GM23338 (cell line): Measurements from ENCODE around the gene MAP4. TPM values are rescaled to one million over a fixed set of nuclear protein-coding genes. Genes with fewer than 3 reads are reported as not detected.

Experiments used
- ATAC-seq: fragments of 200-7000 bp; cut with Tn5 transposase; 3 replicates; pipeline ENCODE4 v1.9.1; 2020
- DNase-seq: peaks from one replicate; pipeline ENCODE4 v3.0.0-alpha.2; 2015; ENCODE audit warnings: low spot score
- H2AFZ ChIP-seq: fragments of 200-600 bp; sonication (generic); 2 replicates; pipeline ENCODE4 v1.8.0; 2016; ENCODE audit warnings: antibody characterized with exemption, mild to moderate bottlenecking, moderate library complexity
- H3F3A ChIP-seq: fragments of 200-600 bp; sonication (generic); replicated peaks from 2 replicates; pipeline ENCODE4 v1.8.0; 2017; ENCODE audit warnings: antibody characterized with exemption, mixed run types, low read depth
- H3K27ac ChIP-seq: fragments of 200-600 bp; sonication (generic); 2 replicates; pipeline ENCODE4 v1.6.1; 2016; ENCODE audit warnings: low read depth
- H3K27me3 ChIP-seq: fragments of 200-600 bp; sonication (generic); 2 replicates; pipeline ENCODE4 v1.8.0; 2016; ENCODE audit warnings: mild to moderate bottlenecking, mixed run types, moderate library complexity; ENCODE audit not compliant: insufficient read depth
- H3K36me3 ChIP-seq: fragments of 200-600 bp; sonication (generic); 2 replicates; pipeline ENCODE4 v1.8.0; 2016; ENCODE audit warnings: mild to moderate bottlenecking; ENCODE audit not compliant: insufficient read depth
- H3K4me1 ChIP-seq: fragments of 200-600 bp; sonication (generic); 2 replicates; pipeline ENCODE4 v1.8.0; 2016; ENCODE audit warnings: mild to moderate bottlenecking, moderate library complexity; ENCODE audit not compliant: insufficient read depth
- H3K4me2 ChIP-seq: fragments of 200-600 bp; sonication (generic); 2 replicates; pipeline ENCODE4 v1.7.1; 2017; ENCODE audit warnings: mixed run types
- H3K4me3 ChIP-seq: fragments of 200-600 bp; sonication (generic); 2 replicates; pipeline ENCODE4 v1.6.1; 2016; ENCODE audit warnings: mixed run types
- H3K79me2 ChIP-seq: fragments of 200-600 bp; sonication (generic); replicated peaks from 2 replicates; pipeline ENCODE4 v1.8.0; 2017; ENCODE audit warnings: mild to moderate bottlenecking; ENCODE audit not compliant: insufficient read depth
- H3K9me2 ChIP-seq: fragments of 200-600 bp; sonication (generic); 2 replicates; pipeline ENCODE4 v1.8.0; 2017; ENCODE audit not compliant: insufficient read depth
- H4K20me1 ChIP-seq: fragments of 200-600 bp; sonication (generic); replicated peaks from 2 replicates; pipeline ENCODE4 v1.8.0; 2017; ENCODE audit warnings: mild to moderate bottlenecking; ENCODE audit not compliant: insufficient read depth
- H3K27ac Mint-ChIP-seq: 2 replicates; pipeline ENCODE4 v1.8.0; 2020; ENCODE audit warnings: inconsistent platforms, mild to moderate bottlenecking, moderate library complexity, mixed read lengths
- H3K27me3 Mint-ChIP-seq: 3 replicates; pipeline ENCODE4 v1.8.0; 2022; ENCODE audit warnings: low read depth, mild to moderate bottlenecking, moderate library complexity, mixed read lengths, inconsistent platforms; ENCODE audit not compliant: insufficient read depth, poor library complexity
- H3K36me3 Mint-ChIP-seq: 3 replicates; pipeline ENCODE4 v1.8.0; 2021; ENCODE audit warnings: low read depth, mild to moderate bottlenecking, inconsistent platforms, moderate library complexity, mixed read lengths
- H3K4me1 Mint-ChIP-seq: 3 replicates; pipeline ENCODE4 v1.8.0; 2020; ENCODE audit warnings: mild to moderate bottlenecking, inconsistent platforms, mixed read lengths
- H3K4me3 Mint-ChIP-seq: 3 replicates; pipeline ENCODE4 v1.8.0; 2021; ENCODE audit warnings: moderate library complexity, mild to moderate bottlenecking, inconsistent platforms, mixed read lengths
- H3K9me3 Mint-ChIP-seq: 3 replicates; pipeline ENCODE4 v1.8.0; 2020; ENCODE audit warnings: moderate library complexity, mild to moderate bottlenecking, inconsistent platforms, mixed read lengths
- CREB1 ChIP-seq: fragments of 250-450 bp; sonication (Bioruptor Pico); IDR thresholded peaks from 2 replicates; pipeline ENCODE4 v1.5.0; 2020; ENCODE audit warnings: low read depth, mild to moderate bottlenecking, moderate library complexity
- EZH2 ChIP-seq: fragments of 200-600 bp; sonication (generic); IDR thresholded peaks from one replicate; pipeline ENCODE4 v1.8.0; 2017; ENCODE audit warnings: antibody characterized with exemption, mild to moderate bottlenecking, low read depth; ENCODE audit not compliant: unreplicated experiment
- EZH2phosphoT487 ChIP-seq: fragments of 200-600 bp; sonication (generic); IDR thresholded peaks from one replicate; pipeline ENCODE4 v1.8.1; 2018; ENCODE audit warnings: antibody characterized with exemption; ENCODE audit not compliant: unreplicated experiment
- JUNB ChIP-seq: IDR thresholded peaks from one replicate; pipeline ENCODE4 v1.6.1; 2016; ENCODE audit warnings: antibody characterized with exemption; ENCODE audit not compliant: unreplicated experiment
- NANOG ChIP-seq: IDR thresholded peaks from 2 replicates; pipeline ENCODE4 v1.6.1; 2016; ENCODE audit warnings: antibody characterized with exemption, borderline replicate concordance
- POLR2AphosphoS5 ChIP-seq: IDR thresholded peaks from 2 replicates; pipeline ENCODE4 v1.6.1; 2016; ENCODE audit warnings: antibody characterized with exemption, low read depth
- REST ChIP-seq: IDR thresholded peaks from one replicate; pipeline ENCODE4 v1.6.1; 2018; ENCODE audit warnings: antibody characterized with exemption; ENCODE audit not compliant: unreplicated experiment
- STAT1 ChIP-seq: IDR thresholded peaks from one replicate; pipeline ENCODE4 v1.6.1; 2016; ENCODE audit warnings: antibody characterized with exemption; ENCODE audit not compliant: unreplicated experiment
- ZNF114 ChIP-seq: fragments of 250-450 bp; sonication (Bioruptor Pico); IDR thresholded peaks from 2 replicates; pipeline ENCODE4 v1.5.0; 2020; ENCODE audit warnings: mild to moderate bottlenecking, moderate library complexity
- ZNF331 ChIP-seq: fragments of 250-450 bp; sonication (Bioruptor Pico); IDR thresholded peaks from 2 replicates; pipeline ENCODE4 v1.5.0; 2020; ENCODE audit warnings: low read depth, mild to moderate bottlenecking, moderate library complexity
- ZNF462 ChIP-seq: fragments of 250-450 bp; sonication (Bioruptor Pico); IDR thresholded peaks from 2 replicates; pipeline ENCODE4 v1.5.0; 2020; ENCODE audit warnings: mild to moderate bottlenecking, moderate library complexity
- polyA plus RNA-seq: library from polyadenylated mRNA; unstranded; fragments of >200 nt; fragmentation: Nextera tagmentation; extraction: Ambion mirVana; gene quantifications from 2 replicates; pipeline ENCODE4 v1.2.1, GENCODE V29; 2016
- total RNA-seq: library from RNA; depleted of rRNA; stranded (reverse); fragments of >200 nt; shearing (Covaris generic); gene quantifications from 2 replicates; pipeline ENCODE4 v1.2.3, GENCODE V29; 2014
- TF ChIP-seq, protein P1 (sequence below), 2 experiments: fragments of 200-600 bp in 1 of 2; sonication (generic) in 1 of 2; conservative IDR thresholded peaks; 2 replicates each; pipeline versions ENCODE4 v1.5.1 to v1.6.1; 2016 to 2017; ENCODE audit warnings: antibody characterized with exemption in 2 of 2, low read depth in 2 of 2, mild to moderate bottlenecking in 2 of 2, moderate library complexity in 1 of 2
- TF ChIP-seq, protein P2 (sequence below): IDR thresholded peaks from 2 replicates; pipeline ENCODE4 v1.6.1; 2016; ENCODE audit warnings: antibody characterized with exemption

Gene MAP4
- total and polyA plus RNA-seq, 2 experiments from 2014 or later, result 103 to 113 TPM

DNA sequence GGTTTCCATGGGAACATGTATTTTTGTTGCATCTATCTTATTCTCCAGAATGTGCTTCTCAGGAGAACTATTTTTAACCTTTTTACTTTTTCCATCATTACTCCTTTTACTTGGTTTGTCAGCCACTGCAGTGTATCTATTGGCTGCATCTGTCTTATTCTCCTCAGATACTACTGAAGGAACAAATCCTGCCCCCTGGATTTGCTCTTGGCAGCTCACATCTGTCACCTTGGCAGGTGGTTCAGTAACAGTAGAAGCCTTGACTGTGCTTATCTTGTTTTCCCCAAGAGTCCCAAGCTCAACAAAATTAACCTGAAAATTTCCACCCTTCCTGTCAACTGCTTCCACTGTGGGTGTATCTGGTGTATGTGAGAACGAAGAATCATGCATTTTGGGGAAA, 106.0 kb downstream of the MAP4 start (continued):
- no peak for TF ChIP-seq STAT1
- TF ChIP-seq POLR2AphosphoS5, result no peak

DNA sequence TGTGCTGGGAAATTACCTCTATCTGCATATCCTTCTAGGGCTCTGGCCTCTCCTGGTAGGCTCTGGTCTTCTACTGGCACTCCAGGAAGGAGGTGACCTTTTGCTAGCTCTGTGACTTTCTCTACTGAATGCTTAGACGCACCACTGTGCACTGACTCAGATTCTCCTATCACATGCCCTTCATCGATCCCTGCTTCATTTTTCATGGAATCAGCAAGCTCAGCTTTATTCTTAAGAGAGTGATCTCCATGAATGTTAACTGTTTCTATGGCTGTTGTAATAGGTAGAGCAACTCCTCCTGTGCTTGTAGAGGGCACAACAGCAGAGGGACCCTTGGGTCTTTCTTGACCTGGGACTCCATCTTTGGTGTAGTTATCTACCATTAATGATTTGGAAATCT, 106.6 kb downstream of the MAP4 start:
- Histone ChIP-seq H3K4me3 (no peak overlapping the region), H3K27ac (no peak overlapping the region), H3K27me3 (no peaks in the 10 kb centered on the region), H3F3A (no peaks in the 10 kb centered on the region), H3K9me2 (no peaks in the 10 kb centered on the region), H3K4me1 (no peaks in the 10 kb centered on the region), H3K79me2 (no peaks in the 10 kb centered on the region), H4K20me1 (no peaks in the 10 kb centered on the region; the same call in 1 of the 2 replicates), H2AFZ (no peak overlapping the region), H3K4me2 (no peak overlapping the region), H3K36me3 (peaks cover 8% of the 10 kb centered on the region; the same call in 1 of the 2 replicates)
- peaks cover 23% of the 10 kb centered on the region for H3K36me3 Mint-ChIP-seq
- H3K27me3 Mint-ChIP-seq, result peaks cover 4% of the 10 kb centered on the region
- H3K27ac Mint-ChIP-seq, result no peak overlapping the region
- ATAC-seq (peak; percentile 47; the same call in 2 of the 3 replicates), DNase-seq (no peak)
- peaks cover 16% of the 10 kb centered on the region; the same call in 2 of the 3 replicates for H3K4me1 Mint-ChIP-seq
- TF ChIP-seq JUNB, result no peak
- no peak for TF ChIP-seq EZH2phosphoT487
- TF ChIP-seq POLR2AphosphoS5, result no peak
- TF ChIP-seq ZNF331 (CRISPR knock-in tag), result no peak
- no peak for TF ChIP-seq REST
- TF ChIP-seq ZNF114 (CRISPR knock-in tag), result no peak
- no peak for TF ChIP-seq EZH2
- TF ChIP-seq, protein P1, sequence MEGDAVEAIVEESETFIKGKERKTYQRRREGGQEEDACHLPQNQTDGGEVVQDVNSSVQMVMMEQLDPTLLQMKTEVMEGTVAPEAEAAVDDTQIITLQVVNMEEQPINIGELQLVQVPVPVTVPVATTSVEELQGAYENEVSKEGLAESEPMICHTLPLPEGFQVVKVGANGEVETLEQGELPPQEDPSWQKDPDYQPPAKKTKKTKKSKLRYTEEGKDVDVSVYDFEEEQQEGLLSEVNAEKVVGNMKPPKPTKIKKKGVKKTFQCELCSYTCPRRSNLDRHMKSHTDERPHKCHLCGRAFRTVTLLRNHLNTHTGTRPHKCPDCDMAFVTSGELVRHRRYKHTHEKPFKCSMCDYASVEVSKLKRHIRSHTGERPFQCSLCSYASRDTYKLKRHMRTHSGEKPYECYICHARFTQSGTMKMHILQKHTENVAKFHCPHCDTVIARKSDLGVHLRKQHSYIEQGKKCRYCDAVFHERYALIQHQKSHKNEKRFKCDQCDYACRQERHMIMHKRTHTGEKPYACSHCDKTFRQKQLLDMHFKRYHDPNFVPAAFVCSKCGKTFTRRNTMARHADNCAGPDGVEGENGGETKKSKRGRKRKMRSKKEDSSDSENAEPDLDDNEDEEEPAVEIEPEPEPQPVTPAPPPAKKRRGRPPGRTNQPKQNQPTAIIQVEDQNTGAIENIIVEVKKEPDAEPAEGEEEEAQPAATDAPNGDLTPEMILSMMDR (conservative IDR thresholded peaks at IDR 0.05; ENCODE audit: low read depth in 2 of 2), result no peak
- TF ChIP-seq, protein P2, sequence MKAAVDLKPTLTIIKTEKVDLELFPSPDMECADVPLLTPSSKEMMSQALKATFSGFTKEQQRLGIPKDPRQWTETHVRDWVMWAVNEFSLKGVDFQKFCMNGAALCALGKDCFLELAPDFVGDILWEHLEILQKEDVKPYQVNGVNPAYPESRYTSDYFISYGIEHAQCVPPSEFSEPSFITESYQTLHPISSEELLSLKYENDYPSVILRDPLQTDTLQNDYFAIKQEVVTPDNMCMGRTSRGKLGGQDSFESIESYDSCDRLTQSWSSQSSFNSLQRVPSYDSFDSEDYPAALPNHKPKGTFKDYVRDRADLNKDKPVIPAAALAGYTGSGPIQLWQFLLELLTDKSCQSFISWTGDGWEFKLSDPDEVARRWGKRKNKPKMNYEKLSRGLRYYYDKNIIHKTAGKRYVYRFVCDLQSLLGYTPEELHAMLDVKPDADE, result no peak
- no peak for TF ChIP-seq CREB1 (CRISPR knock-in tag)
- TF ChIP-seq STAT1, result no peak
- no peak for TF ChIP-seq NANOG
- TF ChIP-seq ZNF462 (CRISPR knock-in tag), result no peak
- H3K9me3 Mint-ChIP-seq, result no peaks in the 10 kb centered on the region
- no peak overlapping the region for H3K4me3 Mint-ChIP-seq
